Keratinocyte (primary cell): ENCODE measurements around the gene TOR4A. TPM values are rescaled to one million over a fixed set of nuclear protein-coding genes. Genes with fewer than 3 reads are reported as not detected.

Source experiments
- DNase-seq: peaks from one replicate; pipeline ENCODE4 v3.0.0-alpha.2; 2011; ENCODE audit warnings: low read depth, missing footprints, low spot score
- FAIRE-seq: peaks from 2 replicates; lab custom pipeline; 2011; peaks lifted over from hg19 to GRCh38; lab: Jason Lieb, UNC
- H2AFZ ChIP-seq: 2 replicates; pipeline ENCODE4 v1.6.0; 2012; ENCODE audit warnings: low read length, control low read depth, inconsistent platforms; ENCODE audit not compliant: control insufficient read depth
- H3K27ac ChIP-seq: 2 replicates; pipeline ENCODE4 v1.5.1; 2011; ENCODE audit warnings: low read length; ENCODE audit not compliant: control insufficient read depth, insufficient read depth
- H3K27me3 ChIP-seq: 3 replicates; pipeline ENCODE4 v1.6.0; 2011; ENCODE audit warnings: low read length; ENCODE audit not compliant: control insufficient read depth, insufficient read depth; ENCODE audit errors: extremely low read depth
- H3K36me3 ChIP-seq, 2 experiments: 2 replicates in 1 of 2; 3 replicates in 1 of 2; pipeline ENCODE4 v1.5.1; 2011; ENCODE audit warnings: low read length in 2 of 2, mild to moderate bottlenecking in 1 of 2; ENCODE audit not compliant: control insufficient read depth in 2 of 2, insufficient read depth in 2 of 2; ENCODE audit errors: extremely low read depth in 1 of 2
- H3K4me1 ChIP-seq: 3 replicates; pipeline ENCODE4 v1.5.1; 2011; ENCODE audit warnings: low read length; ENCODE audit not compliant: control insufficient read depth, insufficient read depth; ENCODE audit errors: extremely low read depth
- H3K4me2 ChIP-seq: 3 replicates; pipeline ENCODE4 v1.6.0; 2011; ENCODE audit warnings: low read depth, low read length; ENCODE audit not compliant: control insufficient read depth, insufficient read depth; ENCODE audit errors: extremely low read depth
- H3K4me3 ChIP-seq, 3 experiments: fragments of 200-600 bp in 1 of 3; sonication (generic) in 1 of 3; 2 replicates in 2 of 3; 3 replicates in 1 of 3; pipeline ENCODE4 v1.5.1; 2011 to 2016; ENCODE audit warnings: low read length in 3 of 3, mild to moderate bottlenecking in 3 of 3, control low read depth in 2 of 3, inconsistent platforms in 1 of 3, low read depth in 1 of 3, mixed read lengths in 1 of 3, mixed run types in 1 of 3, moderate library complexity in 1 of 3; ENCODE audit not compliant: control insufficient read depth in 2 of 3, insufficient read depth in 2 of 3; ENCODE audit errors: extremely low read depth in 1 of 3
- H3K79me2 ChIP-seq: 2 replicates; pipeline ENCODE4 v1.6.0; 2012; ENCODE audit warnings: low read length; ENCODE audit not compliant: control insufficient read depth, insufficient read depth
- H3K9ac ChIP-seq: 3 replicates; pipeline ENCODE4 v1.6.0; 2011; ENCODE audit warnings: low read length; ENCODE audit not compliant: control insufficient read depth, insufficient read depth; ENCODE audit errors: extremely low read depth
- H3K9me1 ChIP-seq: 3 replicates; pipeline ENCODE4 v1.6.0; 2011; ENCODE audit warnings: low read length; ENCODE audit not compliant: control insufficient read depth, insufficient read depth; ENCODE audit errors: extremely low read depth
- H3K9me3 ChIP-seq: 2 replicates; pipeline ENCODE4 v1.5.1; 2012; ENCODE audit warnings: low read depth, low read length; ENCODE audit not compliant: control insufficient read depth
- H4K20me1 ChIP-seq: 3 replicates; pipeline ENCODE4 v1.6.0; 2011; ENCODE audit warnings: low read length; ENCODE audit not compliant: control insufficient read depth, insufficient read depth; ENCODE audit errors: extremely low read depth
- CTCF ChIP-seq, 3 experiments: IDR thresholded peaks in 1 of 3; conservative IDR thresholded peaks in 1 of 3; optimal IDR thresholded peaks in 1 of 3; 2 replicates in 2 of 3; 3 replicates in 1 of 3; pipeline versions ENCODE3 to v1.5.1; 2011; ENCODE audit warnings: low read length in 3 of 3, mild to moderate bottlenecking in 3 of 3, moderate library complexity in 2 of 3, control low read depth in 1 of 3, inconsistent platforms in 1 of 3; ENCODE audit not compliant: insufficient read depth in 2 of 3; ENCODE audit errors: extremely low read depth in 1 of 3
- EZH2 ChIP-seq: IDR thresholded peaks from one replicate; pipeline ENCODE4 v1.6.1; 2012; ENCODE audit warnings: inconsistent platforms, mild to moderate bottlenecking, low read length, moderate library complexity
- dilution Hi-C: fragments of 300-500 bp; cut with MboI; formaldehyde crosslinking; loops from one replicate; pipeline ENCODE4 v1.7.0; 2020; ENCODE audit warnings: low sequenced_read_pairs; ENCODE audit not compliant: extremely low pct_ligation_motif_present
- polyA plus RNA-seq, 5 experiments: library from polyadenylated mRNA; depleted of rRNA in 3 of 5; stranded (reverse) in 3 of 5; stranded (forward) in 1 of 5; unstranded in 1 of 5; fragments of >200 nt; gene quantifications; 1 replicate in 1 of 5; 2 replicates in 3 of 5; 3 replicates in 1 of 5; pipeline versions ENCODE4 v1.2.1 to v1.2.3, GENCODE V29; 2011 to 2012; ENCODE audit warnings: missing spikeins in 2 of 5, low read depth in 1 of 5, low replicate concordance in 1 of 5

TOR4A gene
- polyA plus RNA-seq, 1 donor (not counting 4 experiments of a cell fraction or from before 2014, with no cell fraction given), result 5.8 TPM

GRCh38 chr9:137270929-137271695 is 6.4 kb upstream of the TOR4A start:
- no peaks in the 10 kb centered on the region for H3K9me3 ChIP-seq
- H3K4me3 ChIP-seq, result no peak overlapping the region
- H2AFZ ChIP-seq, result no peak overlapping the region
- dilution Hi-C loops, result no loop called here
- H3K4me1 ChIP-seq, result peaks cover 19% of the 10 kb centered on the region
- H4K20me1 ChIP-seq, result peaks cover 12% of the 10 kb centered on the region
- no peak for FAIRE-seq
- no peak for TF ChIP-seq CTCF (optimal IDR thresholded peaks at IDR 0.05 in 1 of 3, IDR thresholded peaks at IDR 0.05 in 1 of 3, conservative IDR thresholded peaks at IDR 0.05 in 1 of 3; ENCODE audit: extremely low read depth in 1 of 3, insufficient read depth in 2 of 3, low read length in 3 of 3)
- TF ChIP-seq EZH2, result no peak
- H3K9ac ChIP-seq, result no peak overlapping the region
- H3K9me1 ChIP-seq, result no peaks in the 10 kb centered on the region
- no peak overlapping the region for H3K4me2 ChIP-seq
- H3K36me3 ChIP-seq, result peaks cover 27 to 33% of the 10 kb centered on the region in 2 experiments
- no peaks in the 10 kb centered on the region for H3K27me3 ChIP-seq
- H3K79me2 ChIP-seq, result peaks cover 4% of the 10 kb centered on the region
- H3K27ac ChIP-seq, result no peak overlapping the region
- DNase-seq, result no peak

GRCh38 chr9:137271696-137272076 is 5.8 kb upstream of the TOR4A start:
- Histone ChIP-seq H3K4me3 (no peak overlapping the region), H3K27me3 (no peaks in the 10 kb centered on the region), H2AFZ (no peak overlapping the region), H3K9me1 (no peaks in the 10 kb centered on the region), H3K4me2 (no peak overlapping the region), H3K27ac (no peak overlapping the region), H4K20me1 (peaks cover 12% of the 10 kb centered on the region), H3K9me3 (no peaks in the 10 kb centered on the region), H3K4me1 (peaks cover 19% of the 10 kb centered on the region), H3K36me3 (peaks cover 23 to 28% of the 10 kb centered on the region in 2 experiments), H3K79me2 (peaks cover 4% of the 10 kb centered on the region), H3K9ac (no peak overlapping the region)
- TF ChIP-seq CTCF (optimal IDR thresholded peaks at IDR 0.05 in 1 of 3, IDR thresholded peaks at IDR 0.05 in 1 of 3, conservative IDR thresholded peaks at IDR 0.05 in 1 of 3; ENCODE audit: extremely low read depth in 1 of 3, insufficient read depth in 2 of 3, low read length in 3 of 3) (no peak), EZH2 (no peak)
- FAIRE-seq (no peak), DNase-seq (no peak)
- dilution Hi-C loops, result no loop called here
